Immature natural killer cell (primary cell): Measurements from ENCODE around the gene ACAD11. TPM values are rescaled to one million over a fixed set of nuclear protein-coding genes. Genes with fewer than 3 reads are reported as not detected.
"Not testable (repeated sequence)": the region's sequence is repeated elsewhere in the genome, so short reads cannot be mapped to it uniquely, and the experiment has no call there.

Experiments
- DNase-seq, 3 donors: peaks; one replicate each; pipeline ENCODE4 v3.0.0; 2022; ENCODE audit warnings: mixed read lengths in 1 of 3
- H3K27ac Mint-ChIP-seq, 6 donors: one replicate each; pipeline ENCODE4 v1.8.0; 2020; ENCODE audit warnings: mixed read lengths in 6 of 6, mild to moderate bottlenecking in 5 of 6, inconsistent platforms in 4 of 6, moderate library complexity in 3 of 6
- H3K27me3 Mint-ChIP-seq, 3 donors: one replicate each; pipeline ENCODE4 v1.8.0; 2020 to 2021; ENCODE audit warnings: low read depth in 3 of 3, mild to moderate bottlenecking in 3 of 3, mixed read lengths in 3 of 3, moderate library complexity in 3 of 3, inconsistent platforms in 1 of 3
- H3K36me3 Mint-ChIP-seq, 3 donors: one replicate each; pipeline ENCODE4 v1.8.0; 2020; ENCODE audit warnings: mixed read lengths in 3 of 3, inconsistent platforms in 2 of 3, mild to moderate bottlenecking in 2 of 3
- H3K4me1 Mint-ChIP-seq, 2 donors: one replicate each; pipeline ENCODE4 v1.8.0; 2020; ENCODE audit warnings: inconsistent platforms in 2 of 2, mild to moderate bottlenecking in 2 of 2, mixed read lengths in 2 of 2, moderate library complexity in 1 of 2
- H3K4me3 Mint-ChIP-seq, 5 donors: one replicate each; pipeline ENCODE4 v1.8.0; 2020; ENCODE audit warnings: mild to moderate bottlenecking in 5 of 5, mixed read lengths in 5 of 5, inconsistent platforms in 3 of 5, moderate library complexity in 3 of 5
- H3K9me3 Mint-ChIP-seq, 6 donors: one replicate each; pipeline ENCODE4 v1.8.0; 2020; ENCODE audit warnings: mild to moderate bottlenecking in 6 of 6, mixed read lengths in 6 of 6, inconsistent platforms in 4 of 6, moderate library complexity in 3 of 6
- polyA plus RNA-seq, 3 donors: library from polyadenylated mRNA; unstranded; fragments of 300-500 nt; fragmentation: Illumina TruSeq; gene quantifications; one replicate each; pipeline ENCODE4 v1.2.3, GENCODE V29; 2021

Gene ACAD11
- polyA plus RNA-seq, 3 donors from 2014 or later = 0.46 to 3.9 (median 1.8) TPM

DNA sequence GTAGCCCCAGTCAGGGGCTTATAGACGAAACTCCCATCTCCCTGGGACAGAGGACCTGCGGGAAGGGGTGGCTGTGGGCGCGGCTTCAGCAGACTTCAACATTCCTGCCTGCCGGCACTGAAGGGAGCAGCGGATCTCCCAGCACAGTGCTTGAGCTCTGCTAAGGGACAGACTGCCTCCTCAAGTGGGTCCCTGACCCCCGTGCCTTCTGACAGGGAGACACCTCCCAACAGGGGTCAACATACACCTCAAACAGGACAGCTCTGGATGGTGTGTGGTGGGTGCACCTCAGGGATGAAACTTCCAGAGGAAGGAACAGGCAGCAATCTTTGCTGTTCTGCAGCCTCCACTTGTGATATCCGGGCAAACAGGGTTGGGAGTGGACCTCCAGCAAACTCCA, 53.0 kb downstream of the ACAD11 start:
- H3K36me3 Mint-ChIP-seq = peaks cover 41 to 73% (median 67%) of the 10 kb centered on the region in 3 donors
- DNase-seq, H3K9me3 Mint-ChIP-seq, H3K27ac Mint-ChIP-seq, H3K4me3 Mint-ChIP-seq, H3K4me1 Mint-ChIP-seq, H3K27me3 Mint-ChIP-seq: not testable (repeated sequence)

DNA sequence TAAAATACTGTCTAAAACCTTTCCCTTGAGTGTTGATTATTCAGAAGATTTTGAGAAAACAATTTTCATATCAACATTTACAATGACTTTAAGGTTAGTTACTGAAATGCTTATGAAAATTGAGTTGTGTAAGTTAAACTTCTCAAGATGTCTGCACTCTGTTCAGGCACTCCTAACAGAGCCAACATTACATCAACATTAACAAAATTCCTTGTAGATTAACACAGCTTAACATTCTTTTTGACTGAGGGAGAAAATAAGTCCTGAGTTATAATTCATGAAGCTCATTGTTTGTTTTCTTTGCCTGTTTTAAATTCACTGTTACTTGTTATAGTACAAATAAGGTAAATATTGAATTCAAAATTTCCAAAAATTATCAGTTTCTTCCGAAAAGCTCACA, 53.5 kb downstream of the ACAD11 start:
- Mint-ChIP-seq H3K9me3 (peaks cover 0 to 9% (median 0%) of the 10 kb centered on the region in 6 donors), H3K4me3 (no peak overlapping the region), H3K27me3 (peaks cover 0 to 1% (median 0%) of the 10 kb centered on the region in 3 donors), H3K27ac (no peak overlapping the region), H3K36me3 (peaks cover 41 to 69% (median 63%) of the 10 kb centered on the region in 3 donors), H3K4me1 (no peaks in the 10 kb centered on the region)
- DNase-seq = no peak

DNA sequence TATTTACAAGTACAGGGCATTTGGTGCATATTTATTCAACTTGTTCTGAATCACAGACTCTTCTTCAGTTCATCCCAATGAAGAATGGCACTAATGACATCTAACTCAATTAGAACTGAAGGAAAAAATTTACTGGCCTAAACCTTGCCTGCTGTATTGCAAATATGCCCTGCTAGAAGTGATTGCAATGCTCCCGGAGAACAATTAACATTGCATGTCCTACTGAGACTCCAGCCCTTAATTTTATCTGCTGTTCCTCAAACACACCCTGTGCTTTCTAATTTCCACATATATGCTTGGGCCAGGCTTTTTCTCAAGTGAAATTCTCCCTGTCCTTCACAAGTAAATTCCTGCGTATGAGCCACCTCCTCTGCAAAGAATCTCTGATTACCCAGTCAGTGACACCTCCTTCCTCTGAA, 54.2 kb downstream of the ACAD11 start:
- Mint-ChIP-seq H3K4me1 (no peaks in the 10 kb centered on the region), H3K27ac (peak overlapping the region in 2 of 6 donors; percentile 0 to 52), H3K9me3 (peaks cover 0 to 9% (median 0%) of the 10 kb centered on the region in 6 donors), H3K27me3 (peaks cover 0 to 1% (median 0%) of the 10 kb centered on the region in 3 donors), H3K36me3 (peaks cover 41 to 67% (median 61%) of the 10 kb centered on the region in 3 donors), H3K4me3 (no peak overlapping the region)
- DNase-seq = no peak

DNA sequence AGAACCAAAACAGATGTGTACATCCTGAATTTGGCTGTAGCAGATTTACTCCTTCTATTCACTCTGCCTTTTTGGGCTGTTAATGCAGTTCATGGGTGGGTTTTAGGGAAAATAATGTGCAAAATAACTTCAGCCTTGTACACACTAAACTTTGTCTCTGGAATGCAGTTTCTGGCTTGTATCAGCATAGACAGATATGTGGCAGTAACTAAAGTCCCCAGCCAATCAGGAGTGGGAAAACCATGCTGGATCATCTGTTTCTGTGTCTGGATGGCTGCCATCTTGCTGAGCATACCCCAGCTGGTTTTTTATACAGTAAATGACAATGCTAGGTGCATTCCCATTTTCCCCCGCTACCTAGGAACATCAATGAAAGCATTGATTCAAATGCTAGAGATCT, 59.0 kb downstream of the ACAD11 start:
- H3K36me3 Mint-ChIP-seq = peaks cover 30 to 47% (median 33%) of the 10 kb centered on the region in 3 donors
- H3K9me3 Mint-ChIP-seq, H3K4me1 Mint-ChIP-seq, H3K4me3 Mint-ChIP-seq, H3K27me3 Mint-ChIP-seq, H3K27ac Mint-ChIP-seq, DNase-seq: not testable (repeated sequence)

DNA sequence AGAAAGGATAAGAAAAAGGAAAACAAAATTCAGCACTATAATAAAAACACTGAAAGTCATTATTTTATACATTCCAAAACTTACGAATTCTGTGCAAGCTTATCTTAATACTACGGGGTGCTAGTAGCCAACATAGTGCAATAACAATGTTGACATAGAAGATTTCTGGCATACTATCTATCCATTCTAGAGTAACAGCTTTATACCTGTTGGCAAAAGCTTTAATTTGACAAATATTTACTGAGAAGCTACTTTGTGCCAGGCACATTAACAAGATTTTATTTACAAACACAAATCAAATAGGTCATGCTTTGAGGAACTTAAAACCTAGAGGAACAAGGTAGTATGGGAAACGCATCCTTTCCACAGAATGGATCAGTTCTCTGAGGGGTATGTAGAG, 61.4 kb downstream of the ACAD11 start:
- H3K9me3 Mint-ChIP-seq = no peaks in the 10 kb centered on the region
- no peak overlapping the region for H3K4me3 Mint-ChIP-seq
- no peak overlapping the region for H3K27ac Mint-ChIP-seq
- H3K4me1 Mint-ChIP-seq = peaks cover 0 to 1% of the 10 kb centered on the region in 2 donors
- no peak for DNase-seq
- peaks cover 22 to 38% (median 30%) of the 10 kb centered on the region in 3 donors for H3K36me3 Mint-ChIP-seq
- no peaks in the 10 kb centered on the region for H3K27me3 Mint-ChIP-seq

DNA sequence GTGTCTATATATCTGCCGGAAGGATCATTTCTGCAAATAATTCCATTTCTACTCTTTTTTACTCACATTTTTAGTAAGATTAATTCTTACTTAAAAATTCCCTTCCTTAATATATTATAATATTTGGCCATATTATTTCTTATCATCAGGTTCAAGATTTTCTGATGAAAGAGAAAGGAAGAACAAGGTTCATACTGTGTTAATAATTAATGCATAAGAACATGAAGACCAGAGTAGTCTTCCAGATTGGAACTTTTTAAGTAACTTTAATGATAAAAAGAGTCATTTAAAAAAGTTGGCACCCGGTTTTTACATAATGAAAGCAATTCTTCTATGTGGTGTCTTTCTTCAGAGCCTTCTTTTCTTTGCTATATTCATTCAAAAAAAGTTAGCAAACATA, 61.9 kb downstream of the ACAD11 start:
- DNase-seq = no peak
- H3K9me3 Mint-ChIP-seq = no peaks in the 10 kb centered on the region
- H3K36me3 Mint-ChIP-seq = peaks cover 19 to 33% (median 28%) of the 10 kb centered on the region in 3 donors
- H3K4me1 Mint-ChIP-seq = peaks cover 0 to 1% of the 10 kb centered on the region in 2 donors
- H3K27me3 Mint-ChIP-seq = no peaks in the 10 kb centered on the region
- no peak overlapping the region for H3K4me3 Mint-ChIP-seq
- no peak overlapping the region for H3K27ac Mint-ChIP-seq

DNA sequence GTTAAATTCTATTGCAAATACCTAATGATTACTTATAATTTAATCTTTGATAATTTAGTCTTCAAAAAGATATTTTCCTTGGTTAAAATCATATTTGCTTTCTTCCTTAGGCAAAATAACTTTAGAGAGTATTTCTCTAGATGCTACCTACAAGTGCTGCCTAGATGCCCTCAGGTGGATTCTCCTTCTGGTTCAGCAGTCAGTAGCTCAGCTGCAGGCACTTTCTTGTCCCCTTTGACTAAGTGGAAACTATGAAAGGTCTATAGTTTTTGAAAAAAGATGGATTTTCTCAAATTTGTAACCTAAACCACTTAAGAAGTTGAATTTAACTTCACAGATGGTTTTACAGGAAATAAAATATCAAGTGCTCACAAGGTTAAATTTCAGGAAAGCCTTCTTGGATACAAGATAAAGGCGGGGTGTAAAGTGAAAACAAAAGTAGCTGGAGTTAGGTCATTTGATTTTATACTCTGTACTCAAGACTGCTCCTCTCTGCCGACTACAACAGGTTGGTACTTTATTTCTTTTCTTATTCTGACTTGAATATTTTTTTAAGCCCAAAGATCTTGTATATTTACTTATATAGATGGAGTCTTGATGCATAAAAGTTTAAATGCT, 62.7 kb downstream of the ACAD11 start, which contains the start of gene ACKR4:
ACKR4 (plus strand) TSS at position 455 of the 618 bp plus-strand sequence. CDS start 3,128 bp downstream, outside the sequence.
- Mint-ChIP-seq H3K36me3 (peaks cover 19 to 29% (median 24%) of the 10 kb centered on the region in 3 donors), H3K27me3 (no peaks in the 10 kb centered on the region), H3K27ac (no peak within 1 kb of the TSS), H3K9me3 (no peaks in the 10 kb centered on the region), H3K4me3 (no peak within 1 kb of the TSS), H3K4me1 (peaks cover 0 to 1% of the 10 kb centered on the region in 2 donors)
- no peak for DNase-seq

DNA sequence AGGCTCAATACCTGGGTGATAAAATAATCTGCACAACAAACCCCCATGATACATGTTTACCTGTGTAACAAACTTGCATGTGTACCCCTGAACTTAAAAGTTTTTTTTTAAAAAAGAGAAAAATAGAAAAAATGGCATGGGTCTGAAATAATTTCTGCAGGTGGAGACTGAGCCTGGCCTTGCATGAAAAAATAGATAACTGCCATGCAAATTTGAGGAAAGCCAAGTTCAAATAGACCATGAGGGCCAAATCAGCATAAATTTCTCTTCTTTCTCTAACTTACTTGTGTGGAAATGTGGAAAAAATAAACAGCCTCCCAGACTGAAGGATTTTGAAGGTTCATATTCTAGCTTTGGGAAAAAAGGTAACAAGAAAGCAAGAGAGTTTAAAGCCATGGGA, 63.3 kb downstream of the ACAD11 start:
- no peak overlapping the region for H3K4me3 Mint-ChIP-seq
- no peaks in the 10 kb centered on the region for H3K9me3 Mint-ChIP-seq

DNA sequence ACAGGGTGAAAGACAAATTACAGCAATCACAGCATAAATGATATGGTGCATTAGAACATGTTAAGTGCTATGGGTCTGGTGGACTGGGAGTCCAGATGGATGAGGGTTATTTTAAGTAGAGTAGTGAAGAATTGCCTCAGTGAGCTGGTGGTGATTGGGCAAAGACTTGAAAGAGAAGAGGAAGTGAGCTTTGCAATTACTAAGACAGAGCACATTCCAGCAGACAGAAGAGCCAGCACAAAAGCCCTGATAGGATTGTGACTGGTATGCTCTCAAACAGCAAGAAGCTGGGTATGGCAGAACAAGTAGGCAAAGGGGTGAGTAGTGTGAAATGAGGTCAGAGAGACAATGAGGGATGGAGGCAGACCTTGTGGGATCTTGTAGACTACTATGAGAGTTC, 64.6 kb downstream of the ACAD11 start:
- DNase-seq = no peak
- peaks cover 0 to 2% (median 0%) of the 10 kb centered on the region in 3 donors for H3K27me3 Mint-ChIP-seq
- H3K27ac Mint-ChIP-seq = no peak overlapping the region
- no peaks in the 10 kb centered on the region for H3K9me3 Mint-ChIP-seq
- H3K4me3 Mint-ChIP-seq = no peak overlapping the region
- peaks cover 27 to 47% (median 35%) of the 10 kb centered on the region in 3 donors for H3K36me3 Mint-ChIP-seq
- peaks cover 0 to 1% of the 10 kb centered on the region in 2 donors for H3K4me1 Mint-ChIP-seq

More for the DNA sequence above, 63.3 kb downstream of the ACAD11 start:
- no peak for DNase-seq
- H3K36me3 Mint-ChIP-seq = peaks cover 19 to 34% (median 24%) of the 10 kb centered on the region in 3 donors
- H3K27ac Mint-ChIP-seq = no peak overlapping the region
- no peaks in the 10 kb centered on the region for H3K27me3 Mint-ChIP-seq
- H3K4me1 Mint-ChIP-seq = peaks cover 0 to 1% of the 10 kb centered on the region in 2 donors

DNA sequence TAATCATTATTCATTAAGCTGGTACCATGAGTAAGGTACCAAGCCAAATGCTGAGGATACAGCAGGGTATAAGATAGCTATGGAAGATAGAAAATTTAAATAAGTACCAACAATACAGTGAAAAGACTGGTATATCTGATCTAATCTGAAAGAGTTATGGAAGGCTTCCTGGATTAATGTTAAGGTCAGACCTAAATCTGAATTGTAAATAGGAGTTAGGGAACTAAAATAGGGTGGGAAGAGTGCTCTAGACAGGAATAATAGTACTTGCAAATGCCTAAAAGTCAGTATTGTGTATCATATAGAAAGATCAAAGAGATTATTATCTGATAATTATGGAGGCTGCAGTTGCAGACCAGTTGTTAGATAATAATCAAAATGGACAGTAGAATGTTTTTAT, 65.1 kb downstream of the ACAD11 start:
- Mint-ChIP-seq H3K9me3 (no peaks in the 10 kb centered on the region), H3K4me3 (no peak overlapping the region), H3K27ac (no peak overlapping the region), H3K27me3 (peaks cover 0 to 2% (median 0%) of the 10 kb centered on the region in 3 donors), H3K4me1 (peaks cover 0 to 1% of the 10 kb centered on the region in 2 donors), H3K36me3 (peaks cover 26 to 49% (median 35%) of the 10 kb centered on the region in 3 donors)
- no peak for DNase-seq

DNA sequence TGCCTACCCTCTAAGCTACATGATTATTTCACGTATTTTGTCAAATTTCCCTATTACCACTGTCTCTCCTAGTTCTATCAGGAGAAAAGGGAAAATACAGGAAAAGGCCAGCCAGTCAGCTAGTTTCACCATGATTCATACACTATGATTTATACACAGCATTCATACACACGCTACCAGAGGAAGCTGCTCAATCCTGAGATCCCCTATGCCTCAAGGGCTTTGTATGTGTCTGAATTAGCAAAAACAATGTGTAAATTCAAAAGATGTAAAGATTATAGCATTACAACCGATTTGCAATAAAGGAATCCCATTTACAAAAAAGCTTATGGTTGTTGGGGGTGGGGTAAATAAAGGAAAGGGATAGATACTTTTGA, 65.7 kb downstream of the ACAD11 start:
- DNase-seq = no peak
- Mint-ChIP-seq H3K4me1 (peaks cover 0 to 1% of the 10 kb centered on the region in 2 donors), H3K27me3 (peaks cover 0 to 2% (median 0%) of the 10 kb centered on the region in 3 donors), H3K4me3 (no peak overlapping the region), H3K27ac (no peak overlapping the region), H3K36me3 (peaks cover 28 to 55% (median 40%) of the 10 kb centered on the region in 3 donors), H3K9me3 (no peaks in the 10 kb centered on the region)

DNA sequence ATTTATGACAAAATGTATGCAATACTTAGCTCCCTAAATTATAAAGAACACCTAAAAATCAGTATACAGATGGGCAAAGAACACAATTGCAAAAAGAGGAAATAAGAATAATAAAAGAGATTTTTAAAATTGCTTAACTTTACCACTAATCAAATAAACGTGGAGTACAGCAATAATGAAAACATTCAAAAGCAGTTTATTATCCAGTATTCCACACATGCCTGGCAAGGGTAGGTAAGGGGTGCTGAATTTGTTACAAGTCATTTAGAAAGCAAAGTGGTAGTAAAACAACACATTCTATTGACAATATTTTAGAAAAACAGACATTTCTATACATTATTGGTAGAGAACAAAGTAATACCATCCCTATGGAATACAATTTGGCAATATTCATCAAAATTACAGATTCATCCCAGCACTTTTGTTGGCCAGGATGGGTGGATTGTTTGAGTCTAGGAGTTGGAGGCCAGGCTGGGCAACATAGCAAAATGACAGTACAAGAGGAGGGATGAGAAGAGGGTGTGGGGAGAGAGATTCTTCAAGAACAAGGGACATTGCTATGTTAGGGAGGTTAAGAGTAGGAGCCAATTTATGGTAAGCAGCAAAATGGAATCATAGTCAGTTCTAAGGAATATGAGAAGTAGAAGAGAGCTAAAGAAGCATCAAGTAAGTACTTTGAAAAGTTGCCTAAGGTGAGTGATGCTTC, 66.2 kb downstream of the ACAD11 start:
- H3K4me1 Mint-ChIP-seq = peaks cover 0 to 1% of the 10 kb centered on the region in 2 donors
- DNase-seq = no peak
- no peak overlapping the region for H3K27ac Mint-ChIP-seq
- H3K9me3 Mint-ChIP-seq = no peaks in the 10 kb centered on the region
- H3K4me3 Mint-ChIP-seq = no peak overlapping the region
- H3K36me3 Mint-ChIP-seq = peaks cover 23 to 53% (median 37%) of the 10 kb centered on the region in 3 donors
- peaks cover 0 to 2% (median 0%) of the 10 kb centered on the region in 3 donors for H3K27me3 Mint-ChIP-seq

DNA sequence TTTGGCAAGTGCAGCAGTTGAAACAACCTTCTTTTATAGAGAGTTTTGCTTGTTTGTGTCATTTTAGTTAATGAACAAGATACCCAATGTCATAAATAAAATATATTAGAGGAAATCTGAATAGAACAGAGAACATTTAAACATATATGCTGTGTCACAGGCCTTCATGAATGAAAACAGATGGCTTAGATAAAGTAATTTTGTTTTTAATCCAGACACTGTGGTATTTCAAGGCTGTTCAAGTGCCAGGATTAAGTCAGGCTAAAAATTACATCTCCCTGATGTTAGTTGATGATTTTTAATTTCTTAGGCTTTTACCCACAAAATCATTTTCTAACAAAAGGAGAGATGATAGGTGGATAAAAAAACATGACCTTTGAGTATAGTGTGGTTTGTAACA, 67.4 kb downstream of the ACAD11 start:
- no peak overlapping the region for H3K4me3 Mint-ChIP-seq
- peaks cover 23 to 53% (median 37%) of the 10 kb centered on the region in 3 donors for H3K36me3 Mint-ChIP-seq
- DNase-seq = no peak
- H3K4me1 Mint-ChIP-seq = peaks cover 0 to 1% of the 10 kb centered on the region in 2 donors
- H3K27me3 Mint-ChIP-seq = peaks cover 0 to 2% (median 0%) of the 10 kb centered on the region in 3 donors
- no peaks in the 10 kb centered on the region for H3K9me3 Mint-ChIP-seq
- H3K27ac Mint-ChIP-seq = no peak overlapping the region

DNA sequence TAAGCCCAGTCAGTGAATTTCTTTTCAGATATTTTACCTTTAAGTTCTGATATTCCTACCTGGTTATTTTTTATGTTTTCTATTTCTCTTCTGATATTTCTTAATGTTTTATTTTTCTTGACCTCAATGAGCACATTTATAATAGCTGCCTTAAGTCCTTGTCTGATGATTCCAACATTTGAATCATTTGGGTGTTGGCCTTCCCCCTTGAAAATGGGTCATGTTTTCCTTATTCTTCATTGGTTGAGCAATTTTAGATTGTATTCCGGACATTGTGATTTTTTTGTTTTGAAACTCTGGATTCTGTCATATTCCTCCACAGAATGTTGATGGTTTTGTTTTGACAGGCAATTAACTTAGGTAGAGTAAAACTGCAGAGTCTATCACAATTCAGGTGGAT, 72.2 kb downstream of the ACAD11 start:
- no peak for DNase-seq
- H3K9me3 Mint-ChIP-seq = no peaks in the 10 kb centered on the region
- H3K36me3 Mint-ChIP-seq = peaks cover 15 to 39% (median 38%) of the 10 kb centered on the region in 3 donors
- no peak overlapping the region for H3K27ac Mint-ChIP-seq
- H3K4me3 Mint-ChIP-seq = no peak overlapping the region
- peaks cover 0 to 2% (median 0%) of the 10 kb centered on the region in 3 donors for H3K27me3 Mint-ChIP-seq
- no peaks in the 10 kb centered on the region for H3K4me1 Mint-ChIP-seq
